ENCODE data around the gene PDZRN3. TPM values are rescaled to one million over a fixed set of nuclear protein-coding genes. Genes with fewer than 3 reads are reported as not detected.

Gene PDZRN3
- total RNA-seq, 1 donor from 2014 or later = 3.4 TPM

DNA sequence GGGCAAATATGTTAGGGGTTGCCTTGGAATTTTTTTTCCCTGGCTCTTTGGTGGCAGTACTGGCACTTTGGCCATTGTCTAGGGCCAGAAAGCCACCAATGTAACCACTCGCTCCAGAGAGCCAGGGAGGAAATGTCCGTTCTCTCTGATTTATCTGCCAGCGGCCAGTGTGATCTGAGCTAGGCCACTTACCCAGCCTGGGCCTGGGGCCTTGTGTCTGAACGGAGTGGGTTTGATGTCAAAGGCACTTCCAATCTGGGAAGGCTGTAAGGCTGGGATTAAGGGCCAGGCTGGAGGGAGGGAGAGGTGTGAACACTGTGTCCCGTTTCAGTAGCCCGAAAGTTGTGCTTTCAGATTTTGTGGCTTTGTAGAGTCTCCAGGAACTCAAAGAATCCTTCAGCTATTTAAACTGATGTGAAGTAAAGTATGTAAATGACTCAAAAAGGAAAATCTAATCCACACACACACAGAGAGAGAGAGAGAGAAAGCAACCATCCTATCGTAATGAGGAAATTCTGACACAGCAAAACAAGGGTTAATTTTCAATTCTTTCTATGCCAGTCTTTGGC is 271.0 kb downstream of the PDZRN3 start:
- Histone ChIP-seq H3K79me2 (ENCODE audit: low read depth) (no peaks in the 10 kb centered on the region), H3K9me3 (ENCODE audit: low read depth) (no peaks in the 10 kb centered on the region), H4K20me1 (ENCODE audit: low read depth) (no peaks in the 10 kb centered on the region), H3K4me2 (no peak overlapping the region), H3K27ac (no peak overlapping the region), H3K27me3 (no peaks in the 10 kb centered on the region), H3K4me3 (no peak overlapping the region), H3K4me1 (no peaks in the 10 kb centered on the region), H3K36me3 (no peaks in the 10 kb centered on the region), H3K9ac (no peak overlapping the region), H2AFZ (replicated peaks) (no peak overlapping the region), H3F3A (ENCODE audit: low read depth) (no peaks in the 10 kb centered on the region)
- Mint-ChIP-seq H3K27ac (no peak overlapping the region), H3K27me3 (ENCODE audit: insufficient read depth, low read depth) (no peaks in the 10 kb centered on the region), H3K36me3 (no peaks in the 10 kb centered on the region), H3K4me3 (no peak overlapping the region), H3K9me3 (peaks cover 4% of the 10 kb centered on the region), H3K4me1 (peaks cover 13% of the 10 kb centered on the region)
- TF ChIP-seq, protein P1, sequence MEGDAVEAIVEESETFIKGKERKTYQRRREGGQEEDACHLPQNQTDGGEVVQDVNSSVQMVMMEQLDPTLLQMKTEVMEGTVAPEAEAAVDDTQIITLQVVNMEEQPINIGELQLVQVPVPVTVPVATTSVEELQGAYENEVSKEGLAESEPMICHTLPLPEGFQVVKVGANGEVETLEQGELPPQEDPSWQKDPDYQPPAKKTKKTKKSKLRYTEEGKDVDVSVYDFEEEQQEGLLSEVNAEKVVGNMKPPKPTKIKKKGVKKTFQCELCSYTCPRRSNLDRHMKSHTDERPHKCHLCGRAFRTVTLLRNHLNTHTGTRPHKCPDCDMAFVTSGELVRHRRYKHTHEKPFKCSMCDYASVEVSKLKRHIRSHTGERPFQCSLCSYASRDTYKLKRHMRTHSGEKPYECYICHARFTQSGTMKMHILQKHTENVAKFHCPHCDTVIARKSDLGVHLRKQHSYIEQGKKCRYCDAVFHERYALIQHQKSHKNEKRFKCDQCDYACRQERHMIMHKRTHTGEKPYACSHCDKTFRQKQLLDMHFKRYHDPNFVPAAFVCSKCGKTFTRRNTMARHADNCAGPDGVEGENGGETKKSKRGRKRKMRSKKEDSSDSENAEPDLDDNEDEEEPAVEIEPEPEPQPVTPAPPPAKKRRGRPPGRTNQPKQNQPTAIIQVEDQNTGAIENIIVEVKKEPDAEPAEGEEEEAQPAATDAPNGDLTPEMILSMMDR (IDR thresholded peaks at IDR 0.05) = no peak
- peak; percentile 12 for DNase-seq (ENCODE audit: low spot score)

DNA sequence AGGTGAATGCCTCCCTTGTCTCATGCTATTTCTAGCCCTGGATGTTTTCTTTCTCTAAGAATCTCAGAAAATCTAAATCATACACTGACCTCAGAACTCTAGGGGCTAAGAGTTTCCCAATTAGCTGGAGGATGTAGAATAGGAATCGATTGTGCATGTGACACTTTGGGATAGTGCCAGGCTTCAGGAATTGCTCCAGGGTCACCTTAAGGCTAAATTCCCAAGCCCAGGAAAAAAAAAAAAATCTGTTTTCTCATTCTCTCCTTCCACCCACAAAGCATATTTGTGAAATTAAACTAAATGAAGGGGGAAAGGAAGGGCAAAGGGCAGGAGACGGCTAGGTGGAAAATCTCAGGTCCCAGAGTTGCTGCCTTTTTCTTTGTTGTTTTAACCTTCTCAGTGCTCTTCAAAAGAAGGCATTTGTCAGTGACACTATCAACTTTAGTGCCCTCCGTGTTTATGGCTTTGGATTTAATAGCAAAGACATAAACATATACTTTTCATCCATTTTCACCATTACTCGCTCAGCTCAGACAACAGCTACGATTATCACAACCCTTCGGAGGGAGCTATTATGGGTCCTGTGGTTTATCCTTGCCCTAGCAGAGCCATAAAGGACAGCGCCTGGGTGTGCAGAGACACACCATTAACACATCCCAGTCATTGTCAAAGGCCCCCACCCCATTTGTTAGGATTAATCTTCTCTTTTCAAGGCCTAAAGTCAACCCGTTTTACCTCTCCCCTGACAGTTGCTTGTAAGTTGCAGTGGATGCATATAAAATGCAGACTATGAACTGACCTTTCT is 271.7 kb downstream of the PDZRN3 start:
- no peaks in the 10 kb centered on the region for H4K20me1 ChIP-seq (ENCODE audit: low read depth)
- DNase-seq (ENCODE audit: low spot score) = no peak
- TF ChIP-seq, protein P1 (IDR thresholded peaks at IDR 0.05) = no peak
- TF ChIP-seq EZH2 (IDR thresholded peaks at IDR 0.05) (no peak), EZH2phosphoT487 (IDR thresholded peaks at IDR 0.05) (no peak)
- H3K79me2 ChIP-seq (ENCODE audit: low read depth) = no peaks in the 10 kb centered on the region
- no peak overlapping the region for H3K27ac ChIP-seq
- Mint-ChIP-seq H3K27ac (no peak overlapping the region), H3K27me3 (ENCODE audit: insufficient read depth, low read depth) (no peaks in the 10 kb centered on the region), H3K4me3 (no peak overlapping the region), H3K9me3 (peaks cover 1% of the 10 kb centered on the region), H3K4me1 (peaks cover 13% of the 10 kb centered on the region), H3K36me3 (no peaks in the 10 kb centered on the region)
- H3K27me3 ChIP-seq = no peaks in the 10 kb centered on the region
- H2AFZ ChIP-seq (replicated peaks) = no peak overlapping the region
- no peaks in the 10 kb centered on the region for H3K4me1 ChIP-seq
- H3K4me3 ChIP-seq = no peak overlapping the region
- H3K4me2 ChIP-seq = no peak overlapping the region
- H3K36me3 ChIP-seq = no peaks in the 10 kb centered on the region
- H3F3A ChIP-seq (ENCODE audit: low read depth) = no peaks in the 10 kb centered on the region
- no peaks in the 10 kb centered on the region for H3K9me3 ChIP-seq (ENCODE audit: low read depth)
- H3K9ac ChIP-seq = no peak overlapping the region

DNA sequence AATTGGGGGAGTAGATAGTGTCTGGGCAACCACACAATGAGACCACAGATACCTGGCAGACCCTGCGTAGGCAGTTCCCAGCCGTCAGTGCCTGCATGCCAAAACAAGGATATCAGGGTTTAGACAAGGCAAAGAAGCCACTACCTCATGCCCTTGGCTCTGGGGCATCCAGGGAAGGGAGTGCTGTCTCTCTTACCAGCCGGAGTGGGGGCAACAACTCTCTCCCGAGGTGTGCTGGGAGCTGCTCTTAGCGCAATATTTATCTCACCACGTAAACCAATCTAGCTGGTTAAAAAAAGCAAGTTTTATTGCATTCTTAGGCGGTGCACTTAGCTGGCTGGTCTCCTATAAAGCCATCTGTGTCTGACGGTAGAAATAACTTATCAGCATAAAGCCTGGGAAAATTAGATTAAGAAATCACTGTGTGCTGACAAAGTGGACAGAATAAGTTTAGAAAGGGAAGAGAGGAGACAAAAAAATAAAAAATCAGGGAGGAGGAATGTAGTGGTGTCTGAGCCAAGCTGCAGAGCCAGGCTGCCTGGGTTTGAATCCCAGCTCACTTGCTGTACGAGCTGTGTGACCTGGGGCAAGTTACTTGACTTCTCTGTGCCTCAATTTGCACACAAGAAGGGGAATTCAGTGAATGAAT is 273.2 kb downstream of the PDZRN3 start:
- Histone ChIP-seq H3K9ac (no peak overlapping the region), H3K27ac (no peak overlapping the region), H3K4me2 (no peak overlapping the region), H3K27me3 (no peaks in the 10 kb centered on the region), H3K79me2 (ENCODE audit: low read depth) (no peaks in the 10 kb centered on the region), H4K20me1 (ENCODE audit: low read depth) (no peaks in the 10 kb centered on the region), H2AFZ (replicated peaks) (no peak overlapping the region), H3F3A (ENCODE audit: low read depth) (no peaks in the 10 kb centered on the region), H3K4me1 (no peaks in the 10 kb centered on the region), H3K9me3 (ENCODE audit: low read depth) (no peaks in the 10 kb centered on the region), H3K36me3 (no peaks in the 10 kb centered on the region), H3K4me3 (no peak overlapping the region)
- Mint-ChIP-seq H3K27me3 (ENCODE audit: insufficient read depth, low read depth) (no peaks in the 10 kb centered on the region), H3K9me3 (no peaks in the 10 kb centered on the region), H3K36me3 (no peaks in the 10 kb centered on the region), H3K4me1 (peaks cover 13% of the 10 kb centered on the region), H3K27ac (no peak overlapping the region), H3K4me3 (no peak overlapping the region)
- DNase-seq (ENCODE audit: low spot score) = no peak
- TF ChIP-seq EZH2phosphoT487 (IDR thresholded peaks at IDR 0.05) = no peak
- no peak for TF ChIP-seq EZH2 (IDR thresholded peaks at IDR 0.05)
- TF ChIP-seq, protein P1 (IDR thresholded peaks at IDR 0.05) = no peak
